ENCODE results near the gene PGM2L1. TPM values are rescaled to one million over a fixed set of nuclear protein-coding genes. Genes with fewer than 3 reads are reported as not detected.
"Not testable (repeated sequence)": the region's sequence is repeated elsewhere in the genome, so short reads cannot be mapped to it uniquely, and the experiment has no call there.

Gene PGM2L1
- total RNA-seq, 2 donors from 2014 or later = 3.6 to 4.3 TPM

DNA sequence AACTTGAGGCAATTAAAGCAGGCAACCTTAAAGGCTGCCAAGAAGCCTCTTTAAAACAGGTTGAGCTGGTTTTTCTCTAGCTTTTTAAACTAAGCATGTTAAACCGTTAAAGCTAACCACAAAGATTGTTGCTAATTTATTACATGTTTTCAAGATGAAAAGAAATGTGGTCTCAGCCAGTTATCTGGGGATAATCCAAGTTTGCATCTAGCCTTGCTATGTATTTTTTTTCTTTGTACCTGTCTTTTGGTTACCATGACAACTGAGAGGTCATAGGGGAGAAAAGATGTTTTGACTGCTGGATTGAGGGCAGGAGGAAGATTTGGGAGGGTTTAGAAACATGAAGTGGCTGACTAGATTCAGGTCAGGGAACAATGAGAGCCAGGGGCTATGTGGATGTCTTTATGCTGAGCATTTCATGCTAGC is 19.2 kb upstream of the PGM2L1 start:
- Histone ChIP-seq H3K4me3 (no peak overlapping the region), H3K27me3 (replicated peaks; ENCODE audit: insufficient read depth) (no peaks in the 10 kb centered on the region), H3K9me3 (no peaks in the 10 kb centered on the region), H3K27ac (peak overlapping the region; percentile 58 to 73), H3K4me1 (replicated peaks) (no peaks in the 10 kb centered on the region), H3K36me3 (no peaks in the 10 kb centered on the region)
- intact Hi-C loops (cut with DNase I) = no loop called here
- peak; percentile 68 for DNase-seq (ENCODE audit: low spot score)
- TF ChIP-seq POLR2AphosphoS5 (IDR thresholded peaks at IDR 0.05) (peak; percentile 68), POLR2A (IDR thresholded peaks at IDR 0.05) (no peak)
- TF ChIP-seq, protein P1, sequence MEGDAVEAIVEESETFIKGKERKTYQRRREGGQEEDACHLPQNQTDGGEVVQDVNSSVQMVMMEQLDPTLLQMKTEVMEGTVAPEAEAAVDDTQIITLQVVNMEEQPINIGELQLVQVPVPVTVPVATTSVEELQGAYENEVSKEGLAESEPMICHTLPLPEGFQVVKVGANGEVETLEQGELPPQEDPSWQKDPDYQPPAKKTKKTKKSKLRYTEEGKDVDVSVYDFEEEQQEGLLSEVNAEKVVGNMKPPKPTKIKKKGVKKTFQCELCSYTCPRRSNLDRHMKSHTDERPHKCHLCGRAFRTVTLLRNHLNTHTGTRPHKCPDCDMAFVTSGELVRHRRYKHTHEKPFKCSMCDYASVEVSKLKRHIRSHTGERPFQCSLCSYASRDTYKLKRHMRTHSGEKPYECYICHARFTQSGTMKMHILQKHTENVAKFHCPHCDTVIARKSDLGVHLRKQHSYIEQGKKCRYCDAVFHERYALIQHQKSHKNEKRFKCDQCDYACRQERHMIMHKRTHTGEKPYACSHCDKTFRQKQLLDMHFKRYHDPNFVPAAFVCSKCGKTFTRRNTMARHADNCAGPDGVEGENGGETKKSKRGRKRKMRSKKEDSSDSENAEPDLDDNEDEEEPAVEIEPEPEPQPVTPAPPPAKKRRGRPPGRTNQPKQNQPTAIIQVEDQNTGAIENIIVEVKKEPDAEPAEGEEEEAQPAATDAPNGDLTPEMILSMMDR (IDR thresholded peaks at IDR 0.05) = no peak
- 5% methylated on average over 1 of the region's 1 CpG for WGBS

DNA sequence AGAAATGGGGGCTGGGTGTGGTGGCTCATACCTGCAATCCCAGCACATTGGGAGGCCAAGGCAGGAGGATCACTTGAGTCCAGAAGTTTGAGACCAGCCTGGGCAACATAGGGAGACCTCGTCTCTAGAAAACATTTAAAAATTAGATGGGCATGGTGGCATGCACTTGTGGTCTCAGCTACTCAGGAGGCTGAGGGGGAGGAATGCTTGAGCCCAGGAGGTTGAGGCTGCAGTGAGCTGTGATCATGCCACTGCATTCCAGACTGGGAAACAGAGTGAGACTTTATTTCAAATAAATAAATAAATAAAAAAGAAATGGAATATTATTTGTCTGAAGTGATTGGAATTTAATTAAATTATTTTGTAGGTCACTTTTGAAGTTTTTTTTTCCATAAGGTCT is 18.7 kb upstream of the PGM2L1 start:
- whole genome bisulfite sequencing = 39% methylated on average over 1 of the region's 1 CpG
- H3K9me3 ChIP-seq; H3K4me1 ChIP-seq (replicated peaks); H3K27me3 ChIP-seq (replicated peaks; ENCODE audit: insufficient read depth); DNase-seq (ENCODE audit: low spot score); H3K4me3 ChIP-seq; H3K36me3 ChIP-seq; intact Hi-C loops (cut with DNase I): not testable (repeated sequence)
- peak overlapping the region in 1 of 2 donors; percentile 1 for H3K27ac ChIP-seq

DNA sequence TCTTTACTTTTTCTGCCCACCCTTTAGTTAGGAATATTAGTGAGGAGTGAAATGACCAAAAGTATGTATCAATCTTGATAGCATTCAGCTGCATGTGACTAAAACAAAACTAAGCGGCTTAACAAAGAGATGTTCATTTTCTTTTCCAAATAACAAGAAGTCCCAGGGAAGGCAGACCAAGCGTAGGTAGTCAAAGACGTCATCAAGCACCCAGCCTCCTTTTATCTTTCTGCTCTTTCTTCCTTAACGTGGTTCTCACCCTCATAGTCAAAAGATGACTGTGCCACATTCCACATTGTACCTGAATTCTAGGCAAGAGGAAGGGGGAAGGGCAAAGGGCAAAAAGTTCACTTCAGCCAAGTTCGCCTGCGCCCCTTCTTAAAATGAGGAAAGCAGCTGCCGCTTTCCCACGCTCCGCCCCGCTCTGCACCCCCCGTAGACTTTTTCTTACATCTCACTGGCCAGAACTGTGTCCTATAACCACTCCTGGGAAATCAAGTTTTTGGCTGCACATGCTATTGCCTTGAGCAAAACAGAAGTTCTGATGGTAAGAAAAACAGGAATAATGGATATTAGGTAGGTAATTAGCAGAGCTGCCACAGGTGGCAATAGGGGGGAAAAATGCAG is 14.6 kb upstream of the PGM2L1 start:
- no peak for DNase-seq (ENCODE audit: low spot score)
- intact Hi-C loops (cut with DNase I) = no loop called here
- no peak for TF ChIP-seq POLR2AphosphoS5 (IDR thresholded peaks at IDR 0.05)
- TF ChIP-seq, protein P1 (IDR thresholded peaks at IDR 0.05) = no peak
- 67% methylated on average over 11 of the region's 11 CpGs for WGBS
- Histone ChIP-seq H3K9me3 (no peaks in the 10 kb centered on the region), H3K36me3 (no peaks in the 10 kb centered on the region), H3K4me3 (no peak overlapping the region), H3K4me1 (replicated peaks) (no peaks in the 10 kb centered on the region), H3K27ac (no peak overlapping the region), H3K27me3 (replicated peaks; ENCODE audit: insufficient read depth) (no peaks in the 10 kb centered on the region)

DNA sequence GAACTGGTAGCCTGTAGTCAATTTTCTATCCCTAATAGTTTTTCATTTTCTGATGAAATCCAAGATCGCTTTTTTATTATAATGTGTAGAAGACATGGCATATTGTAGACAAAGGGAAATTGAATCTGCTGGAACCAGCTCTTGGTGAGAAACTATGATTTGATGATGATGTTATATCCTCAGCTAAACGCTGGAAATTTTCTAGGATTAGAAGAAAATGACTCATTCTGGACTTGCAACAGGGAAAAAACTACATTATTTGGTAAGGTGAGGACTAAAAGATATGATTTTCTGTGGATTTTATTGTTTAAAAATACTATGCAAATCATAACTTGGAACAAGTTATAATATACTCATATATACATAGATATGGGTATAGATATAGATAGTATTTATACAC is 14.1 kb upstream of the PGM2L1 start:
- intact Hi-C loops (cut with DNase I) = no loop called here
- H3K4me3 ChIP-seq = no peak overlapping the region
- DNase-seq (ENCODE audit: low spot score) = no peak
- H3K27me3 ChIP-seq (replicated peaks; ENCODE audit: insufficient read depth) = no peaks in the 10 kb centered on the region
- H3K4me1 ChIP-seq (replicated peaks) = no peaks in the 10 kb centered on the region
- TF ChIP-seq, protein P1 (IDR thresholded peaks at IDR 0.05) = no peak
- no peak for TF ChIP-seq POLR2AphosphoS5 (IDR thresholded peaks at IDR 0.05)
- TF ChIP-seq POLR2A (IDR thresholded peaks at IDR 0.05) = no peak
- no peaks in the 10 kb centered on the region for H3K9me3 ChIP-seq
- 88% methylated on average over 2 of the region's 2 CpGs for WGBS
- no peaks in the 10 kb centered on the region for H3K36me3 ChIP-seq
- H3K27ac ChIP-seq = no peak overlapping the region

DNA sequence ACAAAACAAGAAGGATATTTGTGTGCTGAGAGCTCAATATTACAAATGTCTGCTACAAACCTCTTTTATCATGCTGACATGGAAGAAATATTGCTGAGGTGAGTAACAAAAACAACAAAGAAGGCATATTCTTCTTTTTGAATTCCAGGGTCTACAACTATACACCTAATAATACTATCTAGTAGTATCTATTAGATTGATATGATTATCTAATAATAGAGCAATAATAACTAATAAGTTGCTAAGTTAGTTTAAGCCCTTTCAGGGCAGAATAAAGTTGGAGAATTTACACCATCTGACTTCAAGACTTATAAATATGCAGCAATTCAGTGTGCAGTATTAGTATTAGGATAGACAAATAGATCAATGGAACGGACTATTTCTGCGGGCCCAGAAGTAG is 11.4 kb upstream of the PGM2L1 start:
- Histone ChIP-seq H3K9me3 (no peaks in the 10 kb centered on the region), H3K36me3 (no peaks in the 10 kb centered on the region), H3K27me3 (replicated peaks; ENCODE audit: insufficient read depth) (no peaks in the 10 kb centered on the region), H3K27ac (no peak overlapping the region), H3K4me3 (no peak overlapping the region), H3K4me1 (replicated peaks) (no peaks in the 10 kb centered on the region)
- TF ChIP-seq, protein P1 (IDR thresholded peaks at IDR 0.05) = no peak
- no peak for TF ChIP-seq POLR2AphosphoS5 (IDR thresholded peaks at IDR 0.05)
- TF ChIP-seq POLR2A (IDR thresholded peaks at IDR 0.05) = no peak
- no peak for DNase-seq (ENCODE audit: low spot score)
- WGBS = 97% methylated on average over 2 of the region's 2 CpGs
- intact Hi-C loops (cut with DNase I) = no loop called here

Data from prostate gland (tissue), 2 donors.